Stomach (tissue), 9 donors: ENCODE measurements around the gene DGCR8. TPM values are rescaled to one million over a fixed set of nuclear protein-coding genes. Genes with fewer than 3 reads are reported as not detected.

ENCODE experiments used
- DNase-seq, 2 donors: peaks; one replicate each; pipeline versions ENCODE4 v3.0.0 to v3.0.0-alpha.2; 2013 to 2019
- H3K27ac ChIP-seq, 5 donors: fragments of 200-600 bp in 4 of 5; sonication (generic) in 4 of 5; one replicate each; pipeline ENCODE4 v1.5.1; 2013 to 2019; ENCODE audit warnings: mild to moderate bottlenecking in 1 of 5, moderate library complexity in 1 of 5
- H3K27me3 ChIP-seq, 3 donors: fragments of 200-600 bp; sonication (generic); one replicate each; pipeline ENCODE4 v1.5.1; 2017 to 2019; ENCODE audit warnings: mixed run types in 1 of 3
- H3K36me3 ChIP-seq, 4 donors: fragments of 200-600 bp; sonication (generic); 1 replicate in 3 of 4; 2 replicates in 1 of 4; pipeline ENCODE4 v1.5.1; 2016 to 2019
- H3K4me1 ChIP-seq, 4 donors: fragments of 200-600 bp; sonication (generic); one replicate each; pipeline ENCODE4 v1.5.1; 2016 to 2019
- H3K4me3 ChIP-seq, 4 donors: fragments of 200-600 bp; sonication (generic) in 3 of 4; one replicate each; pipeline ENCODE4 v1.5.1; 2016 to 2019; ENCODE audit warnings: mild to moderate bottlenecking in 1 of 4
- H3K9me3 ChIP-seq, 4 donors: fragments of 200-600 bp; sonication (generic); one replicate each; pipeline ENCODE4 v1.5.1; 2016 to 2019
- CTCF ChIP-seq, 7 experiments: fragments of 450-650 bp in 4 of 7; fragments of 200-600 bp in 3 of 7; sonication (generic) in 3 of 7; IDR thresholded peaks; one replicate each; pipeline ENCODE4 v1.5.1; 2016 to 2019; ENCODE audit warnings: antibody characterized with exemption in 7 of 7, control low read depth in 2 of 7, mild to moderate bottlenecking in 1 of 7
- EP300 ChIP-seq: sonication (generic); formaldehyde crosslinking; IDR thresholded peaks from one replicate; pipeline ENCODE4 v1.6.1; 2017; ENCODE audit warnings: antibody characterized with exemption
- POLR2A ChIP-seq, 4 donors: fragments of 450-650 bp; IDR thresholded peaks; one replicate each; pipeline ENCODE4 v1.6.1; 2016; ENCODE audit warnings: antibody characterized with exemption in 4 of 4, control low read depth in 2 of 4, mild to moderate bottlenecking in 1 of 4, moderate library complexity in 1 of 4
- POLR2AphosphoS5 ChIP-seq, 3 donors: sonication (generic); formaldehyde crosslinking; IDR thresholded peaks; one replicate each; pipeline ENCODE4 v1.6.1; 2016; ENCODE audit warnings: antibody characterized with exemption in 3 of 3
- WGBS, 5 donors: extraction: QIAGEN DNeasy Blood & Tissue Kit in 3 of 5; methylation state at CpG; one replicate each; pipeline versions ENCODE4 v1.1.5 to v1.1.7; 2013 to 2018; 5-methylcytosine and 5-hydroxymethylcytosine counted together
- intact Hi-C: fragments of 100-400 bp; cut with DNase I; formaldehyde crosslinking; loops from one replicate; pipeline ENCODE4 v1.15.1; 2023; ENCODE audit warnings: low total_unique reads
- polyA plus RNA-seq, 3 donors: library from polyadenylated mRNA; stranded (reverse); fragments of 200-250 nt; gene quantifications; one replicate each; pipeline ENCODE4 v1.2.3, GENCODE V29; 2013
- total RNA-seq, 5 donors: library from RNA; depleted of rRNA; stranded (reverse); fragments of >200 nt; gene quantifications; one replicate each; pipeline versions ENCODE4 v1.1.0 to v1.2.3, GENCODE V29; 2014 to 2016
- donor health status: healthy with polysubstance abuse.
- donor health status: Bipolar disorder and iron deficiency.
- donor health status: healthy.

DGCR8 gene
- total and polyA plus RNA-seq, 8 donors = 7.8 to 55.4 (median 30.6) TPM

- intact Hi-C loops = no loop called here
- Histone ChIP-seq H3K27me3 (no peaks in the 10 kb centered on the region), H3K4me1 (peaks cover 21 to 45% (median 36%) of the 10 kb centered on the region in 4 donors), H3K4me3 (no peak overlapping the region), H3K9me3 (no peaks in the 10 kb centered on the region), H3K27ac (peak overlapping the region in 1 of 5 donors; percentile 27), H3K36me3 (peaks cover 18 to 35% (median 34%) of the 10 kb centered on the region in 4 donors)
- TF ChIP-seq EP300 (no peak), POLR2A (IDR thresholded peaks at IDR 0.05) (no peak), POLR2AphosphoS5 (IDR thresholded peaks at IDR 0.05) (no peak), CTCF (IDR thresholded peaks at IDR 0.05) (no peak)
- 50 to 89% (median 78%) methylated on average over 1 to 3 of the region's 3 CpGs for WGBS, 5 donors
- DNase-seq = no peak
These were observed 49.6 kb downstream of the DGCR8 start for GRCh38 chr22:20129747-20130014.

GRCh38 chr22:20130319-20130718 lies 50.3 kb downstream of the DGCR8 start:
- WGBS, 5 donors = 51 to 71% (median 64%) methylated on average over 3 of the region's 3 CpGs; no CpG with 5 or more reads in 1 of the 5 donors
- TF ChIP-seq POLR2AphosphoS5 (IDR thresholded peaks at IDR 0.05) (no peak), EP300 (no peak), CTCF (IDR thresholded peaks at IDR 0.05) (no peak), POLR2A (IDR thresholded peaks at IDR 0.05) (no peak)
- Histone ChIP-seq H3K36me3 (peaks cover 16 to 29% (median 28%) of the 10 kb centered on the region in 4 donors), H3K9me3 (no peaks in the 10 kb centered on the region), H3K27me3 (no peaks in the 10 kb centered on the region), H3K27ac (peak overlapping the region; percentile 92 to 97 (median 95)), H3K4me1 (peaks cover 25 to 51% (median 43%) of the 10 kb centered on the region in 4 donors), H3K4me3 (peak overlapping the region in 2 of 4 donors; percentile 93 to 97)
- no peak for DNase-seq
- intact Hi-C loops = no loop called here

GRCh38 chr22:20130731-20131596 lies 50.9 kb downstream of the DGCR8 start:
- peak; percentile 89 to 93 for DNase-seq
- H3K36me3 ChIP-seq = peaks cover 10 to 22% (median 21%) of the 10 kb centered on the region in 4 donors
- intact Hi-C loops = no loop called here
- TF ChIP-seq CTCF (IDR thresholded peaks at IDR 0.05) (no peak), POLR2AphosphoS5 (IDR thresholded peaks at IDR 0.05) (peak in 1 of 3 donors; percentile 47)
- peak overlapping the region; percentile 93 to 98 (median 95) for H3K4me3 ChIP-seq
- H3K4me1 ChIP-seq = peaks cover 27 to 58% (median 49%) of the 10 kb centered on the region in 4 donors
- 0 to 21% (median 5%) methylated on average over 12 to 70 of the region's 70 CpGs for WGBS, 5 donors
- H3K27me3 ChIP-seq = no peaks in the 10 kb centered on the region
- no peaks in the 10 kb centered on the region for H3K9me3 ChIP-seq
- H3K27ac ChIP-seq = peak overlapping the region; percentile 92 to 97 (median 95)

- Histone ChIP-seq H3K27ac (peak within 1 kb of the TSS; percentile 92 to 97 (median 95)), H3K36me3 (peaks cover 4 to 17% (median 16%) of the 10 kb centered on the region in 4 donors), H3K4me3 (peak within 1 kb of the TSS; percentile 93 to 98 (median 95)), H3K27me3 (no peaks in the 10 kb centered on the region), H3K9me3 (no peaks in the 10 kb centered on the region), H3K4me1 (peaks cover 31 to 63% (median 55%) of the 10 kb centered on the region in 4 donors)
- TF ChIP-seq EP300 (no peak), POLR2AphosphoS5 (IDR thresholded peaks at IDR 0.05) (no peak)
- intact Hi-C loops = no loop called here
- WGBS, 5 donors = 0% methylated on average over 2 to 41 of the region's 43 CpGs; no CpG with 5 or more reads in 1 of the 5 donors
- DNase-seq = peak; percentile 49 to 77
These were observed 51.5 kb downstream of the DGCR8 start, which contains the start of gene ZDHHC8 for GRCh38 chr22:20131597-20131858. Gene ZDHHC8, plus strand, starts transcription at chr22:20131804. Its CDS starts 144 bp downstream, at chr22:20131948.
